Panc1 (cell line): ENCODE results near the gene C12orf50. TPM values are rescaled to one million over a fixed set of nuclear protein-coding genes. Genes with fewer than 3 reads are reported as not detected.

Experiments used
- ATAC-seq: fragments of 200-7000 bp; cut with Tn5 transposase; 2 replicates; pipeline ENCODE4 v1.9.1; 2020; ENCODE audit warnings: mild to moderate bottlenecking, moderate library complexity
- BruUV-seq: library from RNA; stranded (reverse); fragments of 400-500 nt; replicated peaks from 2 replicates; lab custom pipeline; 2021; lab: Mats Ljungman, UMichigan
- CTCF ChIA-PET: fragments of 300-600 bp; sonication (Branson Sonifier 250); formaldehyde crosslinking; loops from one replicate; lab custom pipeline; 2022; ENCODE audit warnings: antibody characterized with exemption; lab: Charles Lee
- POLR2A ChIA-PET: fragments of 300-600 bp; sonication (Branson Sonifier 250); formaldehyde crosslinking; loops from one replicate; lab custom pipeline; 2022; ENCODE audit warnings: antibody characterized with exemption; lab: Charles Lee
- DNase-seq: peaks from one replicate; pipeline ENCODE4 v3.0.0-alpha.2; 2010; ENCODE audit warnings: low read depth, low spot score
- H3K27ac ChIP-seq: 2 replicates; pipeline ENCODE4 v1.5.1; 2011; ENCODE audit warnings: mild to moderate bottlenecking, low read length, inconsistent platforms
- H3K27me3 ChIP-seq: fragments of 200-500 bp; sonication (Bioruptor generic); 2 replicates; pipeline ENCODE4 v1.6.0; 2014; ENCODE audit warnings: low read length, inconsistent platforms; ENCODE audit not compliant: control insufficient read depth, insufficient read depth
- H3K36me3 ChIP-seq: fragments of 200-500 bp; sonication (Bioruptor generic); 2 replicates; pipeline ENCODE4 v1.5.1; 2014; ENCODE audit warnings: inconsistent platforms, mild to moderate bottlenecking, low read length, moderate library complexity; ENCODE audit not compliant: control insufficient read depth, insufficient read depth
- H3K4me1 ChIP-seq: 2 replicates; pipeline ENCODE4 v1.5.1; 2011; ENCODE audit warnings: inconsistent platforms, mild to moderate bottlenecking, low read length, moderate library complexity; ENCODE audit not compliant: control insufficient read depth, insufficient read depth
- H3K4me3 ChIP-seq, 2 experiments: 2 replicates each; pipeline ENCODE4 v1.5.1; 2011 to 2012; ENCODE audit warnings: low read depth in 2 of 2, low read length in 2 of 2, mild to moderate bottlenecking in 2 of 2, inconsistent platforms in 1 of 2, moderate library complexity in 1 of 2
- H3K9me3 ChIP-seq: fragments of 200-500 bp; sonication (Bioruptor generic); 2 replicates; pipeline ENCODE4 v1.5.1; 2014; ENCODE audit warnings: low read depth, mild to moderate bottlenecking, inconsistent platforms, low read length, moderate library complexity; ENCODE audit not compliant: control insufficient read depth, insufficient read depth
- CTCF ChIP-seq: fragments of 450-650 bp; IDR thresholded peaks from 2 replicates; pipeline ENCODE4 v1.5.1; 2017; ENCODE audit warnings: mild to moderate bottlenecking
- POLR2AphosphoS5 ChIP-seq: IDR thresholded peaks from 2 replicates; pipeline ENCODE4 v1.6.1; 2012; ENCODE audit warnings: mild to moderate bottlenecking, low read depth, low read length, moderate library complexity
- REST ChIP-seq, 2 experiments: IDR thresholded peaks; 2 replicates each; pipeline ENCODE4 v1.6.1; 2011 to 2012; ENCODE audit warnings: low read depth in 2 of 2, control low read depth in 1 of 2, low read length in 1 of 2, mild to moderate bottlenecking in 1 of 2, moderate library complexity in 1 of 2; ENCODE audit not compliant: insufficient read depth in 1 of 2
- SIN3A ChIP-seq: IDR thresholded peaks from 2 replicates; pipeline ENCODE4 v1.6.1; 2012; ENCODE audit warnings: low read depth, mild to moderate bottlenecking, low read length, moderate library complexity, borderline replicate concordance; ENCODE audit not compliant: insufficient read depth
- TCF7L2 ChIP-seq: IDR thresholded peaks from 2 replicates; pipeline ENCODE4 v1.6.1; 2011; ENCODE audit warnings: mild to moderate bottlenecking, low read depth, low read length, inconsistent platforms
- in situ Hi-C: cut with HindIII; loops from 2 replicates; pipeline ENCODE4 v1.10.0; 2016; ENCODE audit warnings: low sequenced_read_pairs, low pct_unique_long_range_greater_than_20kb
- intact Hi-C: fragments of 100-400 bp; cut with micrococcal nuclease; formaldehyde crosslinking; loops from one replicate; pipeline ENCODE4 v1.10.0; 2022; ENCODE audit not compliant: unreplicated experiment
- total RNA-seq: library from RNA; stranded (reverse); gene quantifications from one replicate; pipeline ENCODE4 v1.2.1, GENCODE V29; 2021; ENCODE audit not compliant: unreplicated experiment

C12orf50 gene
- total RNA-seq, 1 experiment from 2014 or later, result not detected

- no peak overlapping the region for H3K4me3 ChIP-seq
- no peaks in the 10 kb centered on the region for H3K27me3 ChIP-seq
- no peak for DNase-seq
- no peaks in the 10 kb centered on the region for H3K36me3 ChIP-seq
- no peak for TF ChIP-seq TCF7L2
- no peak for TF ChIP-seq REST (IDR thresholded peaks at IDR 0.05; ENCODE audit: insufficient read depth in 1 of 2, low read depth in 2 of 2, low read length in 1 of 2)
- TF ChIP-seq CTCF, result no peak
- TF ChIP-seq POLR2AphosphoS5, result no peak
- TF ChIP-seq SIN3A, result no peak
- in situ Hi-C loops, result no loop called here
- H3K9me3 ChIP-seq, result no peaks in the 10 kb centered on the region
- intact Hi-C loops, result no loop called here
- POLR2A ChIA-PET, result no interaction called here
- no TSS peak for BruUV-seq
- no peaks in the 10 kb centered on the region for H3K4me1 ChIP-seq
- H3K27ac ChIP-seq, result no peak overlapping the region
- no peak for ATAC-seq
- CTCF ChIA-PET, result no interaction called here
Measured at GRCh38 chr12:88017964-88018363, 11.2 kb downstream of the C12orf50 start.

- DNase-seq (no peak), ATAC-seq (no peak)
- in situ Hi-C loops, result no loop called here
- H3K9me3 ChIP-seq, result no peaks in the 10 kb centered on the region
- ChIA-PET CTCF (no interaction called here), POLR2A (no interaction called here)
- H3K36me3 ChIP-seq, result no peaks in the 10 kb centered on the region
- no peak for TF ChIP-seq POLR2AphosphoS5
- TF ChIP-seq CTCF, result no peak
- TF ChIP-seq TCF7L2, result no peak
- TF ChIP-seq SIN3A, result no peak
- no peak for TF ChIP-seq REST (IDR thresholded peaks at IDR 0.05; ENCODE audit: insufficient read depth in 1 of 2, low read depth in 2 of 2, low read length in 1 of 2)
- no peaks in the 10 kb centered on the region for H3K27me3 ChIP-seq
- H3K27ac ChIP-seq, result no peak overlapping the region
- intact Hi-C loops, result no loop called here
- no peaks in the 10 kb centered on the region for H3K4me1 ChIP-seq
- no TSS peak for BruUV-seq
- no peak overlapping the region for H3K4me3 ChIP-seq
Measured at GRCh38 chr12:88015825-88016224, 13.4 kb downstream of the C12orf50 start.
